Neural progenitor cell (in vitro differentiated cells): ENCODE results near the gene SF3A1.

ENCODE experiments used
- EZH2 ChIP-seq: fragments of 200-600 bp; sonication (generic); IDR thresholded peaks from 2 replicates; pipeline ENCODE4 v1.6.1; 2017; ENCODE audit warnings: antibody characterized with exemption, mild to moderate bottlenecking, moderate library complexity
- TF ChIP-seq, protein P1 (sequence below): fragments of 200-600 bp; sonication (generic); IDR thresholded peaks from 2 replicates; pipeline ENCODE4 v1.5.1; 2017; ENCODE audit warnings: antibody characterized with exemption, mild to moderate bottlenecking

DNA sequence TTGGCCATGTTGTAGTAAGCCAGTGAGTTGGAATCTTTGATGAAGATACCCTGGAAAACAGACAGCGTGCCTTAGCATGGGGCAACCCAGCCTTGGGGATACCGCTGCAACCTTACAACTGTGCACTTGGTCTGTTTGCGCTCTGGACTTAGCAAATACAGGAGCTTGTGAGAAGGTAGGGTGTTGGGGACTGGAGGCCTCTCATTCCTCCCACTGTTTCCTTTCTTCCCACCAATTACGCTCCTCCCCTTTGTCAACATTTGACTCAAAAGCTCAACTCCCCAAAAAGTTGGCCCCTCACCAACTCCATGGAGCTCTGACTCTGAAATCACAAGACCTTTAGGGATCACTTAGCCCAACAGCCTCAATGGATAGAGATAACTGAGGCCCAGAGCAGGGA, 22.0 kb downstream of the SF3A1 start:
- TF ChIP-seq, protein P1, sequence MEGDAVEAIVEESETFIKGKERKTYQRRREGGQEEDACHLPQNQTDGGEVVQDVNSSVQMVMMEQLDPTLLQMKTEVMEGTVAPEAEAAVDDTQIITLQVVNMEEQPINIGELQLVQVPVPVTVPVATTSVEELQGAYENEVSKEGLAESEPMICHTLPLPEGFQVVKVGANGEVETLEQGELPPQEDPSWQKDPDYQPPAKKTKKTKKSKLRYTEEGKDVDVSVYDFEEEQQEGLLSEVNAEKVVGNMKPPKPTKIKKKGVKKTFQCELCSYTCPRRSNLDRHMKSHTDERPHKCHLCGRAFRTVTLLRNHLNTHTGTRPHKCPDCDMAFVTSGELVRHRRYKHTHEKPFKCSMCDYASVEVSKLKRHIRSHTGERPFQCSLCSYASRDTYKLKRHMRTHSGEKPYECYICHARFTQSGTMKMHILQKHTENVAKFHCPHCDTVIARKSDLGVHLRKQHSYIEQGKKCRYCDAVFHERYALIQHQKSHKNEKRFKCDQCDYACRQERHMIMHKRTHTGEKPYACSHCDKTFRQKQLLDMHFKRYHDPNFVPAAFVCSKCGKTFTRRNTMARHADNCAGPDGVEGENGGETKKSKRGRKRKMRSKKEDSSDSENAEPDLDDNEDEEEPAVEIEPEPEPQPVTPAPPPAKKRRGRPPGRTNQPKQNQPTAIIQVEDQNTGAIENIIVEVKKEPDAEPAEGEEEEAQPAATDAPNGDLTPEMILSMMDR, result no peak
- no peak for TF ChIP-seq EZH2
